ENCODE data around the gene ACACB.

The ACACB gene

DNA sequence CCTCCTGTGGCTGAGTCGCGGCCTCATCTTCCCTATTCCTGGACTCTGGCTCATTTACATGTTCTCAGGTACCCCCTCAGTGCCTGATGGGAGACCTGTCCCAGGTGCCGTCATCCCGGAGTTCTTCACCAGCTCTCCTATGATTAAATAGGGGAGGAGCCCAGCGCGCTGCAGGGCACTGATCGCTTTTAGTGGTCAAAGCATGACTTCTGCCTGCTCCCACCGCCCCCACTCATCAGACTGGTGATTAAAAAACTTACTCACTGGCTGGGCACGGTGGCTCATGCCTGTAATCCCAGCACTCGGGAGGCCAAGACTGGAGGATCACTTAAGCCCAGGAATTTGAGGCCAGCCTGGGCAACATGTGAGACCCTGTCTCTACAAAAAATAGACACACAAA lies 106.8 kb downstream of the ACACB start:
- no peaks in the 10 kb centered on the region for H3K79me2 ChIP-seq (ENCODE audit: insufficient read depth, low read length)
- no peaks in the 10 kb centered on the region for H3K36me3 ChIP-seq (ENCODE audit: insufficient read depth, low read length)
- H4K20me1 ChIP-seq (ENCODE audit: insufficient read depth, low read length), result no peaks in the 10 kb centered on the region; the same call in none of the 2 replicates
- no peaks in the 10 kb centered on the region for H3K4me1 ChIP-seq (ENCODE audit: insufficient read depth, low read length)
- no peaks in the 10 kb centered on the region for H3K27me3 ChIP-seq (ENCODE audit: insufficient read depth, low read length, poor library complexity)
- no peaks in the 10 kb centered on the region for H3K9me3 ChIP-seq (ENCODE audit: insufficient read depth, low read length, severe bottlenecking)
- no peak overlapping the region for H3K27ac ChIP-seq (ENCODE audit: low read length)
- ATAC-seq (ENCODE audit: insufficient read depth, low read depth) (no peak), DNase-seq (no peak)
- TF ChIP-seq, protein P1, sequence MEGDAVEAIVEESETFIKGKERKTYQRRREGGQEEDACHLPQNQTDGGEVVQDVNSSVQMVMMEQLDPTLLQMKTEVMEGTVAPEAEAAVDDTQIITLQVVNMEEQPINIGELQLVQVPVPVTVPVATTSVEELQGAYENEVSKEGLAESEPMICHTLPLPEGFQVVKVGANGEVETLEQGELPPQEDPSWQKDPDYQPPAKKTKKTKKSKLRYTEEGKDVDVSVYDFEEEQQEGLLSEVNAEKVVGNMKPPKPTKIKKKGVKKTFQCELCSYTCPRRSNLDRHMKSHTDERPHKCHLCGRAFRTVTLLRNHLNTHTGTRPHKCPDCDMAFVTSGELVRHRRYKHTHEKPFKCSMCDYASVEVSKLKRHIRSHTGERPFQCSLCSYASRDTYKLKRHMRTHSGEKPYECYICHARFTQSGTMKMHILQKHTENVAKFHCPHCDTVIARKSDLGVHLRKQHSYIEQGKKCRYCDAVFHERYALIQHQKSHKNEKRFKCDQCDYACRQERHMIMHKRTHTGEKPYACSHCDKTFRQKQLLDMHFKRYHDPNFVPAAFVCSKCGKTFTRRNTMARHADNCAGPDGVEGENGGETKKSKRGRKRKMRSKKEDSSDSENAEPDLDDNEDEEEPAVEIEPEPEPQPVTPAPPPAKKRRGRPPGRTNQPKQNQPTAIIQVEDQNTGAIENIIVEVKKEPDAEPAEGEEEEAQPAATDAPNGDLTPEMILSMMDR (IDR thresholded peaks at IDR 0.05; ENCODE audit: borderline replicate concordance, extremely low read depth, low read length, poor library complexity, severe bottlenecking), result no peak
- no peak for TF ChIP-seq EZH2 (IDR thresholded peaks at IDR 0.05; ENCODE audit: borderline replicate concordance, low read depth, low read length, severe bottlenecking)
- no peak overlapping the region for H2AFZ ChIP-seq (ENCODE audit: low read depth, low read length)
- no peak overlapping the region for H3K4me2 ChIP-seq (ENCODE audit: insufficient read depth, low read length)
- H3K4me3 ChIP-seq (ENCODE audit: low read depth in 1 of 2, low read length in 2 of 2), result no peak overlapping the region
- no peak overlapping the region for H3K9ac ChIP-seq (ENCODE audit: low read depth, low read length)

DNA sequence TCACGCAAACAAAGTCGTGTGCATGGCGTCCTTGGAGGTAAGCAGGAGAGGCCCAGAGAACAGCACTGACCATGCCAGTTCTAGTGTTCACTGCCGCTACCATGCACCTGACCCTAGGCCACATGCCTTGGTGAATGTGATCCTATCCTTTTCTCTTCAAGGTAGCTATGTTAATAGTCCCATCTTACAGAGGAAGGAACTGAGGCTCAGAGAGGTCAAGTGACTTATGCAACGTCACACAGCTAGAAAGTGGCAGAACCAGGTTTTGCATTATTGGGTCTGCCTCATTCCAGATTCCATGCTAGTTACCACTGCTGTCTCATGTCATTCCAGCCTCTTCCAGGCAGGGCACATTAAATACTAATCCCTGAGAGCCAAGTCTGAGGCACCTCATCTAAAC lies 107.5 kb downstream of the ACACB start:
- Histone ChIP-seq H3K9me3 (ENCODE audit: insufficient read depth, low read length, severe bottlenecking) (no peaks in the 10 kb centered on the region), H3K79me2 (ENCODE audit: insufficient read depth, low read length) (no peaks in the 10 kb centered on the region), H3K4me1 (ENCODE audit: insufficient read depth, low read length) (no peaks in the 10 kb centered on the region), H3K27me3 (ENCODE audit: insufficient read depth, low read length, poor library complexity) (no peaks in the 10 kb centered on the region), H3K36me3 (ENCODE audit: insufficient read depth, low read length) (no peaks in the 10 kb centered on the region), H2AFZ (ENCODE audit: low read depth, low read length) (no peak overlapping the region; the same call in 1 of the 2 replicates), H3K27ac (ENCODE audit: low read length) (no peak overlapping the region), H3K4me3 (ENCODE audit: low read depth in 1 of 2, low read length in 2 of 2) (no peak overlapping the region), H3K9ac (ENCODE audit: low read depth, low read length) (no peak overlapping the region), H3K4me2 (ENCODE audit: insufficient read depth, low read length) (no peak overlapping the region), H4K20me1 (ENCODE audit: insufficient read depth, low read length) (no peaks in the 10 kb centered on the region; the same call in none of the 2 replicates)
- DNase-seq, result no peak
- no peak for ATAC-seq (ENCODE audit: insufficient read depth, low read depth)
- TF ChIP-seq, protein P1 (IDR thresholded peaks at IDR 0.05; ENCODE audit: borderline replicate concordance, extremely low read depth, low read length, poor library complexity, severe bottlenecking), result no peak
- no peak for TF ChIP-seq EZH2 (IDR thresholded peaks at IDR 0.05; ENCODE audit: borderline replicate concordance, low read depth, low read length, severe bottlenecking)

GRCh38 chr12:109228664-109229063 lies 112.3 kb downstream of the ACACB start:
- Histone ChIP-seq H3K9ac (ENCODE audit: low read depth, low read length) (no peak overlapping the region), H3K4me3 (ENCODE audit: low read depth in 1 of 2, low read length in 2 of 2) (no peak overlapping the region), H3K4me1 (ENCODE audit: insufficient read depth, low read length) (no peaks in the 10 kb centered on the region), H3K9me3 (ENCODE audit: insufficient read depth, low read length, severe bottlenecking) (no peaks in the 10 kb centered on the region), H3K79me2 (ENCODE audit: insufficient read depth, low read length) (no peaks in the 10 kb centered on the region), H4K20me1 (ENCODE audit: insufficient read depth, low read length) (no peaks in the 10 kb centered on the region; the same call in 1 of the 2 replicates), H3K27ac (ENCODE audit: low read length) (no peak overlapping the region), H3K36me3 (ENCODE audit: insufficient read depth, low read length) (no peaks in the 10 kb centered on the region), H2AFZ (ENCODE audit: low read depth, low read length) (no peak overlapping the region), H3K4me2 (ENCODE audit: insufficient read depth, low read length) (no peak overlapping the region), H3K27me3 (ENCODE audit: insufficient read depth, low read length, poor library complexity) (peaks cover 7% of the 10 kb centered on the region)
- DNase-seq (no peak), ATAC-seq (ENCODE audit: insufficient read depth, low read depth) (no peak)
- TF ChIP-seq, protein P1 (IDR thresholded peaks at IDR 0.05; ENCODE audit: borderline replicate concordance, extremely low read depth, low read length, poor library complexity, severe bottlenecking), result no peak
- TF ChIP-seq EZH2 (IDR thresholded peaks at IDR 0.05; ENCODE audit: borderline replicate concordance, low read depth, low read length, severe bottlenecking), result no peak

GRCh38 chr12:109230193-109230592 lies 113.8 kb downstream of the ACACB start:
- Histone ChIP-seq H3K4me1 (ENCODE audit: insufficient read depth, low read length) (no peaks in the 10 kb centered on the region), H3K27ac (ENCODE audit: low read length) (no peak overlapping the region), H3K4me3 (ENCODE audit: low read depth in 1 of 2, low read length in 2 of 2) (no peak overlapping the region), H2AFZ (ENCODE audit: low read depth, low read length) (no peak overlapping the region), H3K36me3 (ENCODE audit: insufficient read depth, low read length) (no peaks in the 10 kb centered on the region), H4K20me1 (ENCODE audit: insufficient read depth, low read length) (no peaks in the 10 kb centered on the region), H3K27me3 (ENCODE audit: insufficient read depth, low read length, poor library complexity) (peaks cover 7% of the 10 kb centered on the region), H3K9me3 (ENCODE audit: insufficient read depth, low read length, severe bottlenecking) (no peaks in the 10 kb centered on the region), H3K4me2 (ENCODE audit: insufficient read depth, low read length) (no peak overlapping the region), H3K9ac (ENCODE audit: low read depth, low read length) (no peak overlapping the region), H3K79me2 (ENCODE audit: insufficient read depth, low read length) (no peaks in the 10 kb centered on the region)
- no peak for DNase-seq
- no peak for ATAC-seq (ENCODE audit: insufficient read depth, low read depth)
- TF ChIP-seq, protein P1 (IDR thresholded peaks at IDR 0.05; ENCODE audit: borderline replicate concordance, extremely low read depth, low read length, poor library complexity, severe bottlenecking), result no peak
- TF ChIP-seq EZH2 (IDR thresholded peaks at IDR 0.05; ENCODE audit: borderline replicate concordance, low read depth, low read length, severe bottlenecking), result no peak

All from DND-41 (cell line).